ENCODE results near the gene NUTM2E. TPM values are rescaled to one million over a fixed set of nuclear protein-coding genes. Genes with fewer than 3 reads are reported as not detected.
"Not testable (repeated sequence)": the region's sequence is repeated elsewhere in the genome, so short reads cannot be mapped to it uniquely, and the experiment has no call there.

NUTM2E gene, protein sequence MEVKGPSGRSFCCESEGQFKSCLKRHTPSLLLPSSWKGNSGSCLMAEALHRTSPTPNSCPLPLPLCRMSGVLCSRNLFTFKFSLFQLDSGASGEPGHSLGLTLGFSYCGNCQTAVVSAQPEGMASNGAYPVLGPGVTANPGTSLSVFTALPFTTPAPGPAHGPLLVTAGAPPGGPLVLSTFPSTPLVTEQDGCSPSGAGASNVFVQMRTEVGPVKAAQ (N-terminal part only)
- total RNA-seq: 0.20 TPM

DNA sequence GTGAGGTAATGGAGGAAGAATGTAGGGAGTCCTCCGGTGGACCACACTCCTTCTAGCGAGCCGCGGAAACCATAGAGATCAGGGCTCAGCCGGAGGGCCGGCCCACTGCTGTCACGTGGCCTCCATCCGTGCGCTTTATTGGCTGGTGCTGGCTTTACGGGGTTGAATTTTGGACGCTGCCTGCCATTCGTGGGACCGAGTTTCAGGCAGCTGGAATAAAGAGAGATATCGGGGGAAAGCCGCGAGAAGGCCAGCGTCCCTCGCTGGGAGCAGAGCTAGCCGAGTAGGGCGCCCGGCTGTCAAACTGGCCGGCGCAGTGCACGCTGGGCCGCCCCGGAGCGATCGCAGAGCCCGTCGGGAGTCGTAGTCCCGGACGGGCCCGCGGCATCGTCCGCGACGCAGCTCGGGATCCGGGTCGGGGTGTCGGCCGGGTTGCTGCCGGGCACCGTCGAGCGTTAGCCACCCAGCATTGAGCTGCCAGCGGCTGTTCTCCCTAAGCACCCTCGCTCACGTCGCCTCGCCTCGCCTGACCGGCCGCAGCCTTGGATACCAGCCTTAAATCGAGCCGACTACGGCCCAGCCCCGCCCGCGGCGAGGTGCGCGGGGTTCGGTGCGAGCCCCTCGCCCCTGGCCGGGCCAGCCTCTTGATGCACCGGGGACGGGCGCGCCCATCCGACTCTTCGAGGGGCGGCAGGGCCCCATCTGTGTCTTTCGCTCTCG, at the start of gene NUTM2E:
NUTM2E (plus strand) TSS at position 244 of the 720 bp plus-strand sequence. CDS start 15,002 bp downstream, outside the sequence.
- peak; percentile 83 for DNase-seq

DNA sequence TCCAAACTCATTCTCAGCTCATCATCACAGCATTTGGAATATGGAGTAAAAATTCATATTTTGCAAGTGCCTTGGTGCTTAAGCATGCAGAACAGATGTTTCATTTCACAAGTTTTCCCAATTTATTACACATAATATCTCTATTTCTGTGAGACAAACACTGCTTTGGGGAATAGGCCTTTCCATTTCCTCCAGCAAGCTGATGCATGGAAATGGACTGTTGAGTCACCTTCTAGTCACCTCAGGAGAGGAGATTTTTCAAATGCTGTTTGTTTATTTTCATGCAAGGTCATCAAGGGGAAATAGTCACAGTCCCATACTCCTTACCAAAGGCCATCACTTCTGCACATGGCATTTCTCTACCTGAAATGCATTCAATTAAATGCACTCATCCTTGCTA, 48.5 kb upstream of the NUTM2E start:
- DNase-seq: not testable (repeated sequence)

DNA sequence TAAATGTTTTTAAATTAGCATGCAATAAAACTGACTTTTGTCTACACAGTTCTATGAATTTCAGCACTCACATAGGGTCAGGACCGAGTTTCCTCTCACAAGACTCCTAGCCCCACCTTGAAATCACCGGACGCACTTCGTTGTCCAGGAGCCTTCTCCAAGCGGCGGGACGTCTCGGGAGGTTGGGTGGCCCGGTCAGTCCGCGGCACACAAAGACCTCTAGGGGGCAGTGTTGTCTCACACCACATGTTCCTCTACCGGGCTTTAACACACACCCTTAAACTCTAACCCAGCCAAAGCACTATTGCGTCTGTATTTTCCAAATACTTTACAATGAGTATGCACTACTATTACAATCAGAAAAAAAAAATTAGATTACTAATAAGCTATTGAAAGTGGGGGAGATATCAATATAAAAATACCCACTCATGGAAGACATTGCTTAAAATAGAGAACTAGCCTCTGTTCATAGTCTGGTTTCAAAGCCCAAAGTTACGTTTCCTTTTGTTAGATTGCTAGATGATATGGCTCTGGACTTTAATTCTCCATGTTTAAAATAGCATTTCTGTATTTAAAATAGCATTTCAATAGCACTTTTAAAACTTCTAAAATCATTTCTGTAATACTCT, 47.1 kb upstream of the NUTM2E start:
- DNase-seq: not testable (repeated sequence)

DNA sequence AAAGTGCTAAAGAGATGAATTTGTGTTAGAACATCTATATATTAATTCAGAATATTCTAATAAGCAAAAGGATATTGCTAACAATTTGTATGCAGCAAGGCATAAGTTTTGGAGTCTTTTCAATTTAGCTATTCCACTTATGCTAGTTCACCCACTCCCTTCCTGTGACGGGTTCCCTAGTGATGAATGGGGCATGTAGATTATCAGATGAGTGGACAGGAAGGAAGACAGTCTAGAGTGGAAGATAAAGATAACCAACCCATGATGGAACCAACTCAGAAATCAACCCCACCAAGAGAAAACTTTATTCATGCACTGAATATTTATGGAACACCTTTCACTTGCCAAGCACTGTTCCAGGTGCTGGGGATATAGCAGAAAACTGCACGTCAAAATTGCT, 46.5 kb upstream of the NUTM2E start:
- not testable (repeated sequence) for DNase-seq

DNA sequence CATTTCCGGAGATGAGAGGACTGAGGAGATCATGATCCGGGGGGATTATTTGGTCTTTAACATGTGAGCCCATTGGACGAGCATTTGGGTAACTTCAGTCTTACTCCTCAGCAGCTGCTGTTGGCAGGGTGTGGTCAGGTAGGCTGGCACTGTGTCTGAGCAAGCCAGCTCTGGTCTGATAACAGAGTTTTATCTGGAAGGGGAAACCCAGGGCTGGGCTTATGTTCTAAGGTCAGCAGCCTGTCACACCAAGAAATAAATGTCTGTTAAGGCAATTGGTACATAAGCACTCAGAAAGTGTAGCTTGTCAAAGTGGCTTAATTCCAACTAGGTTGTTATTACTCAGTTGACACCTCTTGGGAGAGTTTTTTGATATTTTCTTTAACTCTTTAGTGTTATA, 45.0 kb upstream of the NUTM2E start:
- DNase-seq: not testable (repeated sequence)

DNA sequence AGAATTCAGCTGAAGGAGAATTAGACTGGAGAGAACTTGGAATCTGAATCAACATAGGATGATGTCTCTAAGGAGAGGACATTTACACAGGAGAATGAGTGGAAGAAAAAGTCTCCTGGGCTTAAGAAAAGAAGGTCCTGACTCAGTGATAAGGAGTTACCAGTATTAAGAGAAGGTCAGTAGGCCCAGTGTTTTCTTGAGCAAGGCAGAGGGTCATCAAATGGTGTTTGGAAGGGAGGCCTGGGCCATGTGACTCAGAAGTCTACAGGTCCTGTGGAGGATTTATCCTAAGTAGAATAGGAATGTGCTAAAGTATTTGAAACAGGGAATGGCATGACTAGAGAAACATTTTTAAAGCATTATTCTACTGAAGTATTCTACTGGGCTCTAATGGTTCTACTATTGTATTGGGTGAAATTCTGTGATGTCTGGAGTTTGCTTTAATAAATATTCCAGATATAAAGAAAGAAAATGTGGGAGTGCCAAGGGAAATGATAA, 39.0 kb upstream of the NUTM2E start:
- DNase-seq: not testable (repeated sequence)

DNA sequence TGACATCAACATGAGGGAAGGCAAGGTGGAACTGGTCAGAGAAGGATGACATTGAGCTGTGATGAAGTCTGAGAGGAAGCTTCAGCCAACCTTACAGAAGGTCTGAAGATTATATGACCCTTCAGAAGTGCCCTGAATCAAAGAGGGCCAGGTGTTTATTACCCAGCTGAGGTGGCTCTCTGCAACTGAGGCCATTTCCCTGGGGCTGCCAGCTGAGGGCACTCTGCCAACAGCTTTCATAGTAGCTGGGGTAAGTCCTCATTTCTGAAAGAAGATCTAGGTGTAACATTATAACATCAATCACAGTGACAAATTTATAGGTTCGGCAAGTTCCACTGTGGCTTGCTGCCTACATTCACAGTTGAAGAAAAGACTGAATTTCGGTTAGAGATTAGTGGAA, 37.2 kb upstream of the NUTM2E start:
- not testable (repeated sequence) for DNase-seq

DNA sequence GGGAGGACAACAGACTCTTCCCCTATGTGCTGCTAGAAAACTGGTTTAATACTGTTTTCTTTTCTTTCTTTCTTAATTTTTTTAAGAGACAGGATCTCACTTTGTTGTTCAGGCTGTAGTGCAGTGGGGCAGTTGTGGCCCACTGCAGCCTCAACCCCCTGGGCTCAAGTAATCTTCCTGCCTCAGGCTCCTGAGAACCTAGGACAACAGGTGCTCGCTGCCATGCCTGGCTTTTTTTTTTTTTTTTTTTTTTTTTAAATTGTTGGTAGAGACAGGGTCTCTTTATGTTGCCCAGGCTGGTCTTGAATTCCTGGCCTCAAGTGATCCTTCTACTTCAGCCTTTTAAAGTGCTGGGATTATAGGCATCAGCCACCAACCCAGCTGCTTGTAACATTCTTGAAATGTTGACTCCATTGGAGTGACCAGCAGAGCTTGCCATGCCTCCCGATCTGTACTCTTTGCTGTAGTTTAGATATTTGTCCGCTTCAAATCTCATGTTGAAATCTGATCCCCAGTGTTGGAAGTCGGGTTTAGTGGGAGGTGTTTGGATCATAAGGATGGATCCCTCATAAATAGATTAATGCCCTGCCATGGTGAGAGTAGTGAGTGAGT, 34.5 kb upstream of the NUTM2E start:
- DNase-seq: not testable (repeated sequence)

DNA sequence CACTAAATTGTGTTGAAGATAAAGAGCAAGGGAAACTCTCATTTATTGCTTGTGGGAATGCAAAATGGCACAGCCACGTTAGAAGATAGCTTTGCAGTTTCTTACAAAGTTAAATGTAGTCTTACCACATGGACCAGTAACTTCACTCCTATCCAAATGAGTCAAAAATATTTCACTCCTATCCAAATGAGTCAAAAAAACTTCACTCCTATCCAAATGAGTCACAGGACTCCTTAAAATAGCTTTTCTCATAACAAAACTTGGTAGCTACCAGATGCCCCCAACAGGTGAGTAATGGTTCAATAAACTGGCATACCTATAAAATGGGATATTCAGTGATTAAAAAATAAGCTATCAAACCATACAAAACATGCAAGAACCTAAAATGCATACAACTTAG, 27.2 kb upstream of the NUTM2E start:
- DNase-seq: not testable (repeated sequence)

DNA sequence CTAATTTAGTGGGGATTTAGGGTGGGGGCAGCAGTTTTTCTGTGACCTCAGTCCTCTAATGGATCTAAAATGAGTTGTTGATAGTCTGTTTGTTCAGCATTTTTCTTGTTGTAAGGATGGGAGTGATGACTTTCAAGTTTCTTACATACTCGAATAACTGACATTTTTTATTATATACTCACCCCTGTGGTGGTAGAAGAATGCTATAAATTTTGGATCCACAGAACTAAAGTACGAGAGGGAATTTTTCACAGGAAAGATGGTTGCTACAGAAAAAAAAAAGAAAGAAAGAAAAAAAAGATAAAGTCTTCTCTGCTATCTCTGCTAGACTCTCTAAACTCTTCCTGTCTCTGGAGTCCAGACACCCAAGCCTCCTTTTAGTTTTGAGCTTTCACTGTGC, 20.7 kb upstream of the NUTM2E start:
- not testable (repeated sequence) for DNase-seq

DNA sequence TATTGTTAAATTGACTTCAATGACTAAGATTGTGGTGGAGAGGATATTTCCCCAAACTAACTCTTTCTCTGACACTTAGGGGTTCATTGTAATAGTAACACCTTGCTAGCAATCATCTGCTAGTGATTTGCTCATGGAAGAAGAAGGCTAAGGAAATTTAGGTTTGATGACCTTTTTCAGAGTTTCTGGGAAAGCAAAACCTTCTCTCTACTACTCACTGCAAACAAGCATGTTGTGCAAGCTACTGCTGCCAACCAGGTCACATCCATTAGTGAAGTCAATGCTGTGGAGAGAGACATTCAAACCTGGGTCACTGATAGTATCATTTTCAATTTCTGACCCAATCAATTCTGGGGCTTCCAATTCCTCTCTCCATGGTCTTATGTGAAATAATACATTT, 14.6 kb upstream of the NUTM2E start:
- not testable (repeated sequence) for DNase-seq

DNA sequence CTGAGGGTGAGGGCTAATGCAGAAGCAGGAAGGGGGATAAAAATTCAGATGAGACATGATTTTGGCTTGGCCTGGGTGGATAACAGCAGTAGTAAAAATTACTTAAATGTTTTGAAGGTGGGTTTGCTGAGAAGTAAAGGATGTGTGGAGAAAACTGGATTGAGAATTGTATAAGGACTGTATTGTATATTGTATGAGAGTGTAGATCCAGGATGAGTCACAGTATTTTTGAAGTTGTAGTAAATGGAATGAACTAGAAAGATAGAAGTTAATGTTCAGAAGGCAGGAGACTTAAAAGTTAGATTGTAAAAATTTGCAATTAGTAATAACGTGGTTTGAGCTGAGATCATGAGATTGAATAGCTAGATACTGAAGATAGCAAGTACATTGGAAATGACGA, 10.2 kb upstream of the NUTM2E start:
- DNase-seq: not testable (repeated sequence)

DNA sequence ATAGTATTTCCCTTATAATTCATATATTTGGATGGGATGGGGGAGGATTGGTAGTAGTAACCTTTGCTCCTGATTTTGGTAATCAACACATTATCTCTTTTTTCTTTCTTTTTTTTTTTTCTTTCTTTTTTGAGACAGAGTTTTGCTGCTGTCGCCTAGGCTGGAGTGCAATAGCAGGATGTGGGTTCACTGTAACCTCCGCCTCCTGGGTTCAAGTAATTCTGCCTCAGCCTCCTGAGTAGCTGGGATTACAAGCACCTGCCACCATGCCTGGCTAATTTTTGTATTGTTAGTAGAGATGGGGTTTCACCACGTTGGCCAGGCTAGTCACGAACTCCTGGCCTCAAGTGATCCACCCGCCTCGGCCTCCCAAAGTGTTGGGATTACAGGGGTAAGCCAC, 3.2 kb upstream of the NUTM2E start:
- not testable (repeated sequence) for DNase-seq

DNA sequence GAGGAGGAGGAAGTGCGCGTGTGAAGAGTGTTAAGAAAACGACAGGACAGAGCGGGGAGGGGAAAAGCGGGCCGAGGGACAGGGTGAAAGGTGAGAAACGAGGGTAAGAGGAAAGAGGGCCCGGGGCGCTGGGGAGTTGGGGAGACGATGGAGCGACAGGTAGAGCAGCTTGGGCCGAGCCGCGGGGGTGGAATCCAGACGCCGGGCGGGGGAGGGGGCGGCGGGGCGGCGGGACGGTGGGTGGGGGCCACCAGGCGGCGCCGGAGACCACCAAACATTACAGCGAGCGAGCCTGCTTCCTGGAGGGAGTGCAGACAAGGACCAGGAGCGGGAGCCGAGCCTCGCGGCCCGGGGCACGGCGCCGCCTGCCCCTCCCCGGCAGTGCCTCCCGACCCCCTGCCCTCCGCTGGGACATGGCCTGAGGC, 940 bp upstream of the NUTM2E start:
- not testable (repeated sequence) for DNase-seq

DNA sequence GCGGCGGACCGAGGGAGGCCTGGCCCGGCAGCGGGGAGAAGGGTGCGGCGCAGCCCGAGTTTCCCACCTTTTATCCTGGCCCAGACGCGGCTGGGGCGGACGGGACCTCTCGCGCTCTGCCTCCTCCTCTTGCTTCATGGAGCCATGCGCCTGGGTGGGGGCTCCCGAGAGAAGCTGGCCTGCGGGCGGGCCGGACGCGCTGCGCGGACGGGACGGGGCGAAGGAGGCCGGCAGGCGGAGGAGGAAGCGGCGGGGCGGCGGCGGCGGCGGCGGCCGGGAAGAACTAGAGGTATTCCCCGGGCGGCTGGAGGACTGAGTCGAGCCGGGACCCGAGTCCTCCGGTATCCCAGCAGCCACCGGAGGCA, 426 bp upstream of the NUTM2E start:
- DNase-seq: not testable (repeated sequence)

DNA sequence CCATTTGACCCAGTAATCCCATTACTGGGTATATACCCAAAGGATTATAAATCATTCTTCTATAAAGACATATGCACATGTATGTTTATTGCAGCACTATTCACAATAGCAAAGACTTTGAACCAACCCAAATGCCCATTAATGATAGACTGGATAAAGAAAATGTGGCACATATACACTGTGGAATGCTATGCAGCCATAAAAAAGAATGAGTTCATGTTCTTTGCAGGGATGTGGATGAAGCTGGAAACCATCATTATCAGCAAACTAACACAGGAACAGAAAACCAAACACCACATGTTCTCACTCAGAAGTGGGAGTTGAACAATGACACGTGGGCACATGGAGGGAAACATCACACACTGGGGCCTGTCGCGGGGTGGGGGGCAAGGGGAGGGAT, 7.3 kb downstream of the NUTM2E start:
- not testable (repeated sequence) for DNase-seq

DNA sequence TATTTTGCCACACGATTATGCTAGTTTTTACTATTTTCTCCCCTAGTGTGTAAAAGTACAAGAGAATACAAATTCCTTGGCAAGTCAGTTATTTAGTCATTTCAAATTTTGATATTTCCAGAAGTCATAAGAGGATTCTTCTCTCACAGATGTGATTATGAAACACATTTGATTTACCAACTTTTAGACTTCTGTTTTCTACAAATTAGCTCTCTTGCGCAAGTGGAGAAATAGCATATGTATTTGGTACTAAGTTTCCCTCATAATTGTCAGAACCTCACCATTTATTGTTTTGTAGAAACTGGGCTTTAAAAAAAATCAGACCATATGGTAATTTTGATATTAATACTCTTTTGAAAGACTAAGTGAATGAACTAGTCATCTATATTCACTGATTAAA, 9.4 kb downstream of the NUTM2E start:
- DNase-seq: not testable (repeated sequence)

DNA sequence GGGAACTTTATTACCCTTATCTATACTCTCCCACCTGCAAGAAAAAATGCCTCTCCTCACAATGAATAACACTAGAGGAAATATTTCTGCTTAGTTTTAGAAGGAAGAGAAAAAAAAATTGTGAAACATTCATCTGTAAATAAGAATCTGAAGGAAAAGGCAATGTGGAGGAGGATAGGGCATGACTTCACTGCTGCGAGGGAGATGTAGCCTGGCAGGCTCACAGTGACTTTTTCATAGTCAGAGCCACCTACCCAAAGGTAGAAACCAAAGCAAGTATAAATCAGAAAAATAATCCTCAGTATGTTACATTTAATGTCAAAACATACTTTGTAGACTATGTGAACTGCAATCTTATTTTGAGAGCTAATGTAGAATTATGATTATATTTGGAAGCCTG, 10.4 kb downstream of the NUTM2E start:
- not testable (repeated sequence) for DNase-seq

DNA sequence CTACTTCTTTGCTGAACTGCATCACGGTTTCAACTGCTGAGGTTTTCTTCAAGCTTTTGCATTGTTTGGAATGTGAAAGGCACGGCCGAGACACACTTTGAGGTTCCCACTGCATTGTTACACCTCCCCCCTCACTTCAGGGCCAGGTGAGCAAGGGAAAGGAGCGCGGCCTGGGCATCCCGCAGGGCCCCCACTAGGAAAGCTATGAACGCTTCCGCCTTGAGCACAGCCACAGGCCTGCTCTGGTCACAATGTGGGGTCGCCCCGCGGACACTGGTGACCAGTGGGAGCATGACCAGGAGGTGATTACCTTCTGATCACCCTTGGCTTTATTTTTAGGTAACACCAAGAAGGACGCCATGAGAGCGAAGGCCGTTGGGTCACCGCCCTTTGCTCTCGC, 11.9 kb downstream of the NUTM2E start:
- not testable (repeated sequence) for DNase-seq

DNA sequence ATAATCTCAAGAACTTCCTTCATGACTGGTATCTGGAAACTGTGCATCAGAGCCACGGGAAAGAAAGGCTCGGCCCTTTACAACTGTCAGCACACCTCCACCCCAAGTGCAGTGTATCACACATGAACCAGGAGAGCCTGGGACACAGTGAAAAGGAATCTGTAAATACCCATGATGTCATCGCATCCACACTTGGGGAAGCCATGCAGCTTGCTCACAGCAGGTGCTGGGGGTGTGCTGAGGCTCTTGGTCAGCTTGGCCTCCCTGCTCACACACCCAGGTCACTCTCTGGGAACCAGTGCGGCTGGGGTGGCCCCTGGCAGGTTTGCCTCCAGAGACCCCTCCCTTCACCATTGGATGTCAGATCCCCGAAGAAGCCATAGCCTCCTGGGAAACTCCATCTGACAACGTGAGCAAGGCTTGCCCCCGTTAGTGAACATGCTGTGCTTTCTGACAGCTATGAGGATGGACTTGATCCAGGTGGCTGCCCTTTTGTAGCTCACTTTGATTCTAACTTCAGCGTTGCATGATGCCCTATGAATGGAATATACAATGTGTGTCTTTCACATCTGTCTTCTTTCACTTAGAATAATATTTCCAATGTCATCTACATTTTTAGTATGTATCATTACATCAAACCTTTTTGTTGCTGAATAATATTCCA, 26.8 kb downstream of the NUTM2E start:
- not testable (repeated sequence) for DNase-seq

DNA sequence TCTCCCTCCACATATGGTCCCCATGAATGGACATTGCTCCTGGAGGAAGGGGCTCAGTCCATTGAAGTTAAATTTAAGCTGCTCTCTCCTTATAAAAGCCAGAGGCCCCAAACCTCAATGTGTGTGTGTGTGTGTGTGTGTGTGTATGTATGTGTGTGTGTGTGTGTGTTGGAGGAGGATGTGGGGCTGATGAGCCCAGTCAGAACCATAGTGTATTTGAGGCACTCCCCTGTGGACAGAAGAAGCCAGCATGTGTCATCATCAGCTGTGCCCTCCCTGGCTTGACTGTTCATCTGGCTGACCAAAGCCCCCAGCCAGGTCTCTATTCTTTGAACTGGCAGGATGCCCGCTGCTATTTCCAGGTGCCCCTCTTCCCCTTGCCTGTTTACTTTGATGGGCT, 35.7 kb downstream of the NUTM2E start:
- not testable (repeated sequence) for DNase-seq

DNA sequence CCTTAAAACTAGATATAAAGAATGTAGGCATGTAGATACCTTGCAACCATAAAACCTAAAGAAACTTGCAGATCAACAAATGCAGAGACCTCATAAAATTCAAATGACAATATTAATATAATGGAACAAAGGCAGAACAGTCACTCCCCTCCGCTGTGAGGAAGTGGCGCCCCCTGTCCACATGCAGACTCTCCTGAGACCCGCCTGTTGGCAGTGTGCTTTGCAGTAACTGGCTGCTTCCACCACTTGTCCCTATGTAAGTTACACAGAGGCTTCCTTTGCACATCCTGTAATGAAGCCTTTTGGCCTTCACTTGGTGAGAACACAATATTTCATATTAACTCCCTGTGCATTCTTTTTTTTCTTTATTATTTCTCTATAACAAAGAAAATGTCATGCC, 36.3 kb downstream of the NUTM2E start:
- not testable (repeated sequence) for DNase-seq
